ENCODE measurements around the gene TRPT1.
A peak's percentile ranks its signal among the peaks of the same experiment; 100 is the strongest.

The TRPT1 gene

DNA sequence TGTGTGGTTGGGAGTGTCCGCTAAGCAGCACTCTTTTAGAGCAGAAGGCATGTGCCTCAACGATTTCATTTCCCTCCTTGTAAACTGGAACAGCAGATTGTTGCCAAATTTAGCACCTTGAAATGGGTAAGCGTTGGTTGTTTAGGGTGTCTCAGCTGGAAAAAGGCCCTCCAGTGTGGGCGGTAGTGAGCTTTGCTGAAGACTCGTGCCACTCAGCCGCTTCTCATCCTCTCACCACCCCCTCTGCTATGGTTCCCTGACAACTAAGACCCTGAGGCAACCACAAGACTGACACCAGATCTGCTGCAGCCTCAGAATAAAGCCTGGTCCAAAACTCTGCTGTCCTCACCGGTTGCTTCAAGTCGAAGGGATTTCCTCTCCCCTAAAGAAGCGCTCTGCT, 29.4 kb downstream of the TRPT1 start:
- Histone ChIP-seq H3K27me3 (ENCODE audit: insufficient read depth, poor library complexity, severe bottlenecking) (no peaks in the 10 kb centered on the region), H3K4me3 (replicated peaks; ENCODE audit: insufficient read depth, low read length) (no peak overlapping the region), H3K27ac (replicated peaks) (no peak overlapping the region)
- TF ChIP-seq SPI1 (IDR thresholded peaks at IDR 0.05; ENCODE audit: borderline replicate concordance, low read depth) (no peak), POLR2AphosphoS5 (IDR thresholded peaks at IDR 0.05; ENCODE audit: low read depth) (no peak), GABPA (IDR thresholded peaks at IDR 0.05; ENCODE audit: low read depth) (no peak)
- TF ChIP-seq, protein P1, sequence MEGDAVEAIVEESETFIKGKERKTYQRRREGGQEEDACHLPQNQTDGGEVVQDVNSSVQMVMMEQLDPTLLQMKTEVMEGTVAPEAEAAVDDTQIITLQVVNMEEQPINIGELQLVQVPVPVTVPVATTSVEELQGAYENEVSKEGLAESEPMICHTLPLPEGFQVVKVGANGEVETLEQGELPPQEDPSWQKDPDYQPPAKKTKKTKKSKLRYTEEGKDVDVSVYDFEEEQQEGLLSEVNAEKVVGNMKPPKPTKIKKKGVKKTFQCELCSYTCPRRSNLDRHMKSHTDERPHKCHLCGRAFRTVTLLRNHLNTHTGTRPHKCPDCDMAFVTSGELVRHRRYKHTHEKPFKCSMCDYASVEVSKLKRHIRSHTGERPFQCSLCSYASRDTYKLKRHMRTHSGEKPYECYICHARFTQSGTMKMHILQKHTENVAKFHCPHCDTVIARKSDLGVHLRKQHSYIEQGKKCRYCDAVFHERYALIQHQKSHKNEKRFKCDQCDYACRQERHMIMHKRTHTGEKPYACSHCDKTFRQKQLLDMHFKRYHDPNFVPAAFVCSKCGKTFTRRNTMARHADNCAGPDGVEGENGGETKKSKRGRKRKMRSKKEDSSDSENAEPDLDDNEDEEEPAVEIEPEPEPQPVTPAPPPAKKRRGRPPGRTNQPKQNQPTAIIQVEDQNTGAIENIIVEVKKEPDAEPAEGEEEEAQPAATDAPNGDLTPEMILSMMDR (IDR thresholded peaks at IDR 0.05; ENCODE audit: insufficient read depth, low read length): no peak
- TF ChIP-seq, protein P2, sequence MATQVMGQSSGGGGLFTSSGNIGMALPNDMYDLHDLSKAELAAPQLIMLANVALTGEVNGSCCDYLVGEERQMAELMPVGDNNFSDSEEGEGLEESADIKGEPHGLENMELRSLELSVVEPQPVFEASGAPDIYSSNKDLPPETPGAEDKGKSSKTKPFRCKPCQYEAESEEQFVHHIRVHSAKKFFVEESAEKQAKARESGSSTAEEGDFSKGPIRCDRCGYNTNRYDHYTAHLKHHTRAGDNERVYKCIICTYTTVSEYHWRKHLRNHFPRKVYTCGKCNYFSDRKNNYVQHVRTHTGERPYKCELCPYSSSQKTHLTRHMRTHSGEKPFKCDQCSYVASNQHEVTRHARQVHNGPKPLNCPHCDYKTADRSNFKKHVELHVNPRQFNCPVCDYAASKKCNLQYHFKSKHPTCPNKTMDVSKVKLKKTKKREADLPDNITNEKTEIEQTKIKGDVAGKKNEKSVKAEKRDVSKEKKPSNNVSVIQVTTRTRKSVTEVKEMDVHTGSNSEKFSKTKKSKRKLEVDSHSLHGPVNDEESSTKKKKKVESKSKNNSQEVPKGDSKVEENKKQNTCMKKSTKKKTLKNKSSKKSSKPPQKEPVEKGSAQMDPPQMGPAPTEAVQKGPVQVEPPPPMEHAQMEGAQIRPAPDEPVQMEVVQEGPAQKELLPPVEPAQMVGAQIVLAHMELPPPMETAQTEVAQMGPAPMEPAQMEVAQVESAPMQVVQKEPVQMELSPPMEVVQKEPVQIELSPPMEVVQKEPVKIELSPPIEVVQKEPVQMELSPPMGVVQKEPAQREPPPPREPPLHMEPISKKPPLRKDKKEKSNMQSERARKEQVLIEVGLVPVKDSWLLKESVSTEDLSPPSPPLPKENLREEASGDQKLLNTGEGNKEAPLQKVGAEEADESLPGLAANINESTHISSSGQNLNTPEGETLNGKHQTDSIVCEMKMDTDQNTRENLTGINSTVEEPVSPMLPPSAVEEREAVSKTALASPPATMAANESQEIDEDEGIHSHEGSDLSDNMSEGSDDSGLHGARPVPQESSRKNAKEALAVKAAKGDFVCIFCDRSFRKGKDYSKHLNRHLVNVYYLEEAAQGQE (IDR thresholded peaks at IDR 0.05; ENCODE audit: insufficient replicate concordance, low read depth): no peak
- no peak for DNase-seq (ENCODE audit: low read depth in 1 of 2, low spot score in 1 of 2)

DNA sequence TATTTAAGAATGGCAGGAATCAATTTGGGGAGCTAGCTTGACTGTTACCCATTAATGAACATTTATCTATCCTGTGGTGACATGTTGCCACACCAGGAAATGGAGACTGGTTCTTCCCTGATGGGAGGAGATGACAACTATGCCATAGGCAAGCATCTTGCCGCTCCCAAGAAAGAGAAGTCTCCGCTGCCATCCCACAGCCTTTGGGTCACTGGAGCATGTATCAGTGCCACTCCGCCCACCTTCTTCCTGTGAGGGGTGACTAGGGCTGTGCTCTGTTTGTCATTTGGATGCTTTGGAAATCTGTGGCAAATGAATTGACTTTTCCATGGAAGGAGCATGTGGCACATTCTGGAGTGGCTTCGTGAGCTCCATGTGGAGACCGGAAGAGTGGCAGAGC, 33.6 kb downstream of the TRPT1 start:
- no peak for DNase-seq (ENCODE audit: low read depth in 1 of 2, low spot score in 1 of 2)
- Histone ChIP-seq H3K4me3 (replicated peaks; ENCODE audit: insufficient read depth, low read length) (no peak overlapping the region), H3K27ac (replicated peaks) (no peak overlapping the region), H3K27me3 (ENCODE audit: insufficient read depth, poor library complexity, severe bottlenecking) (no peaks in the 10 kb centered on the region)
- TF ChIP-seq, protein P2 (IDR thresholded peaks at IDR 0.05; ENCODE audit: insufficient replicate concordance, low read depth): no peak
- TF ChIP-seq GABPA (IDR thresholded peaks at IDR 0.05; ENCODE audit: low read depth): no peak
- TF ChIP-seq SPI1 (IDR thresholded peaks at IDR 0.05; ENCODE audit: borderline replicate concordance, low read depth): no peak
- TF ChIP-seq, protein P1 (IDR thresholded peaks at IDR 0.05; ENCODE audit: insufficient read depth, low read length): no peak
- no peak for TF ChIP-seq POLR2AphosphoS5 (IDR thresholded peaks at IDR 0.05; ENCODE audit: low read depth)

DNA sequence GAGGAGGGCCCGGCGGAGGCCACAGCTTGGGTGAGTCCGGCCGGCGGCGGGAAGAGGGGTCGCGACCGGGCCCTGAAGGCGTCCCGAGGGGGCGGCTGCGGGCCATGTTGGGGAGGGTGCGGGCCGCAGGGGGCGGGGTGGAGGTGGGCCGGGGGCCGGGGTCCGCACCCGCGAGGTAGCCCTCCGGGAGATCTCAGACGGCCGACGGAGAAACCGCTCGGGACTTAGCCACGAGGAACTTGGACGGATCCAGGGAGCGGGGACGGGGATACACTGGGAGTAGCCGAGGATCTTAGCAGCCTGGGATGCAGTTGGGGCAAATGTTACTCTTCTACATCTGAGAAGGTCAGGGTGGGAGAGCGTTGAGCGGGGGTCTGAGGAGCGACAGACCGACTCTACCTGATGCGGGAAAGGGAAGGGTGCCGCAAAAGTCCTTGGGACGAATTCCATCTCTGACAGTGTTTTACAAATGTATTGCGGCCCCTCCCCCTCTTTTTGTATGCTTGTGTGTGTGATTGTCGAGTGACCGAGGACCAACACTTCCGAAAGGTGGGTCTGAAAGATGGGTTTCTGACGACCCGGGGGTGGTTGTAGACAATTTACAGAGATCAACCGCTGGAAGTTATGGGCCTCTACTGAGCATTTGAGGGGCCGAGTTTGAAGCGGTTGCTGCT, 39.4 kb downstream of the TRPT1 start:
- no peak overlapping the region; the same call in 1 of the 2 replicates for H3K27ac ChIP-seq (replicated peaks)
- DNase-seq (ENCODE audit: low read depth in 1 of 2, low spot score in 1 of 2): peak; percentile 21 to 29
- H3K27me3 ChIP-seq (ENCODE audit: insufficient read depth, poor library complexity, severe bottlenecking): no peaks in the 10 kb centered on the region
- no peak overlapping the region for H3K4me3 ChIP-seq (replicated peaks; ENCODE audit: insufficient read depth, low read length)
- TF ChIP-seq POLR2AphosphoS5 (IDR thresholded peaks at IDR 0.05; ENCODE audit: low read depth) (no peak), SPI1 (IDR thresholded peaks at IDR 0.05; ENCODE audit: borderline replicate concordance, low read depth) (no peak), GABPA (IDR thresholded peaks at IDR 0.05; ENCODE audit: low read depth) (no peak)
- TF ChIP-seq, protein P1 (IDR thresholded peaks at IDR 0.05; ENCODE audit: insufficient read depth, low read length): no peak
- TF ChIP-seq, protein P2 (IDR thresholded peaks at IDR 0.05; ENCODE audit: insufficient replicate concordance, low read depth): no peak

Measured in HL-60 (cell line).